Nephron progenitor cell (in vitro differentiated cells): ENCODE data around the gene BMP8B.

Experiments
- DNase-seq: peaks from one replicate; pipeline ENCODE4 v3.0.0; 2021
- H3K27ac Mint-ChIP-seq: 2 replicates; pipeline ENCODE4 v1.8.0; 2021; ENCODE audit warnings: mild to moderate bottlenecking, moderate library complexity, mixed read lengths
- H3K27me3 Mint-ChIP-seq: 2 replicates; pipeline ENCODE4 v1.8.0; 2021; ENCODE audit warnings: mild to moderate bottlenecking, low read depth, mixed read lengths; ENCODE audit not compliant: poor library complexity
- H3K36me3 Mint-ChIP-seq: 2 replicates; pipeline ENCODE4 v1.8.0; 2021; ENCODE audit warnings: low read depth, mixed read lengths
- H3K4me1 Mint-ChIP-seq: 2 replicates; pipeline ENCODE4 v1.8.0; 2021; ENCODE audit warnings: mixed read lengths
- H3K4me3 Mint-ChIP-seq: 2 replicates; pipeline ENCODE4 v1.8.0; 2021; ENCODE audit warnings: mild to moderate bottlenecking, moderate library complexity, mixed read lengths
- H3K9me3 Mint-ChIP-seq: 2 replicates; pipeline ENCODE4 v1.8.0; 2021; ENCODE audit warnings: mild to moderate bottlenecking, moderate library complexity, mixed read lengths
- TF ChIP-seq, protein P1 (sequence below): fragments of 200-600 bp; sonication (generic); IDR thresholded peaks from 2 replicates; pipeline ENCODE4 v1.5.0; 2021; ENCODE audit warnings: antibody characterized with exemption

Gene BMP8B

DNA sequence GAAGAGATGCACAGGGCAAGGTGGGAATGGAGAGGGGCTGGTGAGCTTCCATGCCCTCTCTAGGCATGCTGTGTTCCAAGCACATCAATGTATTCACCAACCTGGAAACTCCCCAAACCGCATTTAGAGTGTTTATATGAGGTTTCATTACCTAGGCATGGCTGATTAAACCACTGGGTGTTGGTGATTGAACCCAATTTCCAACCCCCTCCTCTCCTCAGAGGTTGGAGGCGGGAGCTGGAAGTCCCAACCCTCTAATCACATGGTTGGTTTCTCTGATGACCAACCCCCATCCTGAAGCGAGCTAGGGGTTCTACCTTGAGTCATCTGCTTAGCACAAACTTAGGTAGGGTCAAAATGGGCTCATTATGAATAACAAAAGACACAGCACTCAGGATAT is 52.9 kb downstream of the BMP8B start:
- H3K27ac Mint-ChIP-seq: no peak overlapping the region
- H3K27me3 Mint-ChIP-seq: peaks cover 73% of the 10 kb centered on the region
- no peak overlapping the region for H3K4me3 Mint-ChIP-seq

DNA sequence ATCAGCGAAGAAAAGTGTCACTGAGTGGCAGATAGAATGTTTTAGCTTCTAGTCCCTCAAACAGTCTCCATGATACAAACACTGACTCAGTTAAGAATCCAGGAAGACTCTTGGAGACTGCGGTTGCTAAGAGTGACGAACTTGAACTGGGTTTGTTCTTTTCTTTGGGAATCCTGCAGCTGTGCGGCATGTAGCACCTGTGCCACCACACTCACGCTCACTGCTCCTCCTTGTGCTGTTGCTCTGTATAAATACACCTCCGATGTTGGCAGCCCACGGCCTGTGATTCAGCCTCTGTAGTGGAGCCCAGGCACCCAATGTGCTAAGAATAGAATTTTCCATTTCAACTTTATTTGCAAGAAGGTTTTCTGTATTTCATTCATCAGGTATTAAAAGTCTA is 55.5 kb downstream of the BMP8B start:
- DNase-seq: no peak
- peaks cover 99% of the 10 kb centered on the region for H3K27me3 Mint-ChIP-seq
- H3K9me3 Mint-ChIP-seq: peaks cover 6% of the 10 kb centered on the region

More for the DNA sequence above, 52.9 kb downstream of the BMP8B start:
- peaks cover 21% of the 10 kb centered on the region for H3K4me1 Mint-ChIP-seq
- no peak for DNase-seq
- H3K36me3 Mint-ChIP-seq: peaks cover 11% of the 10 kb centered on the region
- H3K9me3 Mint-ChIP-seq: peaks cover 9% of the 10 kb centered on the region
- TF ChIP-seq, protein P1, sequence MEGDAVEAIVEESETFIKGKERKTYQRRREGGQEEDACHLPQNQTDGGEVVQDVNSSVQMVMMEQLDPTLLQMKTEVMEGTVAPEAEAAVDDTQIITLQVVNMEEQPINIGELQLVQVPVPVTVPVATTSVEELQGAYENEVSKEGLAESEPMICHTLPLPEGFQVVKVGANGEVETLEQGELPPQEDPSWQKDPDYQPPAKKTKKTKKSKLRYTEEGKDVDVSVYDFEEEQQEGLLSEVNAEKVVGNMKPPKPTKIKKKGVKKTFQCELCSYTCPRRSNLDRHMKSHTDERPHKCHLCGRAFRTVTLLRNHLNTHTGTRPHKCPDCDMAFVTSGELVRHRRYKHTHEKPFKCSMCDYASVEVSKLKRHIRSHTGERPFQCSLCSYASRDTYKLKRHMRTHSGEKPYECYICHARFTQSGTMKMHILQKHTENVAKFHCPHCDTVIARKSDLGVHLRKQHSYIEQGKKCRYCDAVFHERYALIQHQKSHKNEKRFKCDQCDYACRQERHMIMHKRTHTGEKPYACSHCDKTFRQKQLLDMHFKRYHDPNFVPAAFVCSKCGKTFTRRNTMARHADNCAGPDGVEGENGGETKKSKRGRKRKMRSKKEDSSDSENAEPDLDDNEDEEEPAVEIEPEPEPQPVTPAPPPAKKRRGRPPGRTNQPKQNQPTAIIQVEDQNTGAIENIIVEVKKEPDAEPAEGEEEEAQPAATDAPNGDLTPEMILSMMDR: no peak

DNA sequence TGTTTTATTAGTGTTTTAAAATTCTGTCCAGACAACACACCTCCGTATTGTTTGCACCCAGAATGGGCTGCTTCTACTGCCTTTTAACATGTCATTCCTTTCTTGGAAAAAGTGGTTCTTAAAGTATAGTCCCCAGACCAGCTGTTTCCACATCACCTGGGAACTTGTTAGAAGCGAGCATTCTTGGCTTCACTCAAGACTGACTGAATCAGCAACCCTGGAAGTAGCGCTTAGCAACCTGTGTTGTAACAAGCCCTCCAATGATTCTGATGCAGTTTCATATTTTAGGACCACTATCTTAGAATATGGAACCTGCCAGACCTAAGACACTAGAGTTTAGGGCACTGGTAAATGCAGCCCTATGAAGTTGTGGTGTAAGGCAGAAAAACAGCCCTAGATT is 55.9 kb downstream of the BMP8B start:
- Mint-ChIP-seq H3K27me3 (peaks cover 100% of the 10 kb centered on the region), H3K36me3 (no peaks in the 10 kb centered on the region), H3K27ac (no peak overlapping the region), H3K9me3 (peaks cover 4% of the 10 kb centered on the region), H3K4me3 (no peak overlapping the region), H3K4me1 (no peaks in the 10 kb centered on the region)
- TF ChIP-seq, protein P1: no peak
- DNase-seq: no peak

More for the DNA sequence above, 55.5 kb downstream of the BMP8B start:
- no peak overlapping the region for H3K27ac Mint-ChIP-seq
- H3K36me3 Mint-ChIP-seq: no peaks in the 10 kb centered on the region
- TF ChIP-seq, protein P1: no peak
- no peaks in the 10 kb centered on the region for H3K4me1 Mint-ChIP-seq
- H3K4me3 Mint-ChIP-seq: no peak overlapping the region

DNA sequence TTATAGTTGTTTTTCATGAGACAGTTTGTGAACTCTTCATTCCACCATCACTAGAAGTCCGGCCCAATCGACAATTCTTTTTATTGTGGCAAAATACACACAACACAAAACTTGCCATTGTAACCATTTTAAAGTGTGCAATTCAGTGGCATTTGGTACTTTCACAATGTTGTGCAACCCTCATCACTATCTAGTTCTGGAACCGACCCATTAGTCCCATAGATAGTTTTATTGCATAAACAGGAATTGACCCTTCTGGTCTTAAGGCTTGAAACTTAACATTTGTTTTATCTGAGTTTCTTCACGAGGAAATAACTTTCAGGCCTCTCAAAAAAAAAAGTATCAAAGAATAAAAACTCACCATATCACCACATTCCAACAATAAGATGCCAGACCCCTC is 58.8 kb downstream of the BMP8B start:
- no peak for DNase-seq
- TF ChIP-seq, protein P1: no peak
- Mint-ChIP-seq H3K4me3 (no peak overlapping the region), H3K4me1 (no peaks in the 10 kb centered on the region), H3K36me3 (no peaks in the 10 kb centered on the region), H3K9me3 (no peaks in the 10 kb centered on the region), H3K27ac (no peak overlapping the region), H3K27me3 (peaks cover 100% of the 10 kb centered on the region)

DNA sequence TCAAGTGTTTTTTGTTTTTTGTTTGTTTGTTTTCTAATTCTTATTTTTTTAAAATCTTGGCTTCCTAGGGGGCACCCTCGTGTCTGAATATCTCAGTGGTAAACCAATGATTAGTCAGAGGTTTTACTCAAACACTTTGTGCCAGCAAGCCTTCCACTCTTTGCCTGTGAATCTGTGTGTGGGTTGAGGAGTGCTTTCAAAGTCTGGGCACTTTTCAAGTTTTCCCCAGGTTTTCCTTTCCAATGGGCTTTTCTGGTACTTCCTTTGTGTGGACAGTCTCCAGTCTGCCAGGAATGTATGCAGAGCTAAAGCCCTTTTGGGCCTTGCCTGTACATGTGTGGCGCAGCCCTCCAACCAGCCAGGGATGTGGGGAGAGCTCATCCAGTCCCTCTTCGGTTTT is 59.6 kb downstream of the BMP8B start:
- Mint-ChIP-seq H3K4me1 (no peaks in the 10 kb centered on the region), H3K36me3 (no peaks in the 10 kb centered on the region), H3K27ac (no peak overlapping the region), H3K4me3 (no peak overlapping the region), H3K27me3 (peaks cover 100% of the 10 kb centered on the region), H3K9me3 (peaks cover 5% of the 10 kb centered on the region)
- DNase-seq: no peak
- TF ChIP-seq, protein P1: no peak

DNA sequence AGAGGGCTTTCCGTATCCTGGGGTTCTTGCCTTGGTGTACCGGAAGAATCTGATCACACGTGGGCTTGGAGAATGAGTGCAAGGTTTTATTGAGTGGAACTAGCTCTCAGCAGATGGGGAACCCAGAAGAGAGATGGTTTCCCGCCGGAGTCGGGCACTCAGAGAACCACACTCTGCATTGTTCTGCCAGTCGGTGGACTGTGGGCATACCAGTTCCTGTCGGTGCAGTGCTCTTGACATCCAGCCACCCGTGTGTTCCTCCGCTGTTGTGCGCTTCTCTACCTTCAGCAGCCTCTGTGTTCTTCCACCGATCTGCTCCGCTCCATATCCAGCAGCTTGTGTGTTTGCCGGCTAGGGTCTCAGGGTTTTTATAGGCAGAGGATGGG is 60.7 kb downstream of the BMP8B start:
- H3K9me3 Mint-ChIP-seq: peaks cover 5% of the 10 kb centered on the region
- peaks cover 99% of the 10 kb centered on the region for H3K27me3 Mint-ChIP-seq
- no peak overlapping the region for H3K4me3 Mint-ChIP-seq
- TF ChIP-seq, protein P1: no peak
- H3K4me1 Mint-ChIP-seq: no peaks in the 10 kb centered on the region
- H3K36me3 Mint-ChIP-seq: no peaks in the 10 kb centered on the region
- H3K27ac Mint-ChIP-seq: no peak overlapping the region
- no peak for DNase-seq
